T-helper 17 cell (primary cell): ENCODE results near the gene UNC5C. TPM values are rescaled to one million over a fixed set of nuclear protein-coding genes. Genes with fewer than 3 reads are reported as not detected.
"Not testable (repeated sequence)": the region's sequence is repeated elsewhere in the genome, so short reads cannot be mapped to it uniquely, and the experiment has no call there.

Experiments used
- ATAC-seq: fragments of 150-1000 bp; cut with Tn5 transposase; 2 replicates; pipeline ENCODE4 v1.10.0; 2021; ENCODE audit warnings: mild to moderate bottlenecking, moderate library complexity
- DNase-seq, 3 donors: peaks; one replicate each; pipeline versions ENCODE4 v3.0.0 to v3.0.0-alpha.2; 2020 to 2021
- H3K9me3 ChIP-seq: one replicate; pipeline ENCODE4 v1.7.0; 2013; ENCODE audit warnings: low read length, mild to moderate bottlenecking; ENCODE audit not compliant: control insufficient read depth, poor library complexity, severe bottlenecking
- H3K27ac Mint-ChIP-seq: one replicate; pipeline ENCODE4 v1.8.0; 2022; ENCODE audit warnings: mild to moderate bottlenecking, moderate library complexity, mixed read lengths
- H3K27me3 Mint-ChIP-seq: one replicate; pipeline ENCODE4 v1.8.0; 2022; ENCODE audit warnings: mixed read lengths
- H3K36me3 Mint-ChIP-seq: one replicate; pipeline ENCODE4 v1.8.0; 2022; ENCODE audit warnings: low read depth, mixed read lengths
- H3K4me1 Mint-ChIP-seq: one replicate; pipeline ENCODE4 v1.8.0; 2022; ENCODE audit warnings: mild to moderate bottlenecking, mixed read lengths
- H3K4me3 Mint-ChIP-seq: one replicate; pipeline ENCODE4 v1.8.0; 2022; ENCODE audit warnings: mild to moderate bottlenecking, moderate library complexity, mixed read lengths
- total RNA-seq, 4 donors: library from RNA in 2 of 4; stranded (reverse) in 2 of 4; gene quantifications; one replicate each; pipeline ENCODE4 v1.2.3 and lab custom pipeline; 2022 to 2026

The UNC5C gene
- total RNA-seq, 2 donors from 2014 or later = 0.18 TPM; not detected in 1

DNA sequence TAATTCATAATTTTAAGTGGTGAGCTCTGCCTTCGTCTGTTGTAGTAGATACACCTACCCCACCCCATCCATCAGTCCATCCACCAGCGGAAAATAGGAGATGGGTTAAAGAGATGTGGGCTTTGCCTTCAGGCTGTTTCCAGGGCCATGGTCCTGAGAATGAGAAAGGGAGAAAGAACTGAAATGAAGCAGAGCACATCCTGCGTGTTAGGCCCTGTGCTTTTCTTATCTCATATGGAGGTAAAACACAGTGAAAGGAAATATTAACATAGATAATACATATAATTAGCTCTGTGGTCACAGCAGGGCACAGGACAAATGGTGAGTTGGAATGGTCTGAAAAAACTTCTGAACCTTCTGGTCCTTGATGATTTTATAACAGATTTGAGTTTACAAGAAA is 397.5 kb downstream of the UNC5C start:
- Mint-ChIP-seq H3K27ac (no peak overlapping the region), H3K4me3 (no peak overlapping the region), H3K27me3 (peaks cover 5% of the 10 kb centered on the region), H3K4me1 (peaks cover 10% of the 10 kb centered on the region), H3K36me3 (no peaks in the 10 kb centered on the region)
- no peaks in the 10 kb centered on the region for H3K9me3 ChIP-seq
- DNase-seq = no peak
- no peak for ATAC-seq

DNA sequence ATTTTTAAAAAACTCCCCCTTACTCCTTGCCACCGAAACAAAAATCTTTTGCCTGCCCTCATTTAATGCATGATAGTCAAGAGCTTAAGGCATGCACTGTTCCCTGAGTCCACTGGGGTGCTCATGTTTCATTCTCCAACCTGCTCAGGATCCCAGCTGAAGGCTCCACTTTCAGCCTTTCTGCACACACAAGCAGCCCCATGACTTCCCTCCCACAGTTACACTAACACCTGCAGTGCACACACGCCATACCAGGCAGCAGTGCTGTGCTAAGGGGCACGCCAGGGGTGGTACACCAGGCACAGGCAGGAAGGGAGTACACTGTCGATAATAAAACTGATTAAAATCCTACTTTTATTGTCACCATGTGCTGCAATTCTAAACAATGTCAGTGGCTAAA is 405.8 kb downstream of the UNC5C start:
- Mint-ChIP-seq H3K4me3 (no peak overlapping the region), H3K4me1 (peaks cover 3% of the 10 kb centered on the region)

DNA sequence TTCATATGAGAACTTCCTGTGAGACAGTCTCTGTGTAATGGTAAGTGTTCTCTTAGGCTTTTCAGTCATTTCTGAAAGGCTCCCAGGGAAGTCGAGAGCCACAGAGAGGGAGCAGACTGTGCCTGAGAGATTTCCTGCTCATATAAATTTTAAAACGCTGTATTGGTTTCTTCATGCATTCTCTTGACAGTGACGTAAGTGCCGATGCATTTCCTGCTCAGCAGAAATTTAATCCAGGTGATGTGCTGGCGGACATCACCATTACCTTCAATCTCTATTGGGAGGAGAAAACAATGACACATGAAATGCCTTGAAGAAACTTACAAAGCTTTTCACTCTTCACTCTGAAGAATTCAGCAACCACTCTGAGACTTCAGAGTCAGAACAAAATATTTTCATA is 407.4 kb downstream of the UNC5C start:
- DNase-seq = no peak
- Mint-ChIP-seq H3K27ac (no peak overlapping the region), H3K4me3 (no peak overlapping the region), H3K27me3 (peaks cover 47% of the 10 kb centered on the region), H3K4me1 (peaks cover 3% of the 10 kb centered on the region), H3K36me3 (peaks cover 4% of the 10 kb centered on the region)
- H3K9me3 ChIP-seq = no peaks in the 10 kb centered on the region
- no peak for ATAC-seq

More for the DNA sequence above, 405.8 kb downstream of the UNC5C start:
- Mint-ChIP-seq H3K36me3 (peaks cover 4% of the 10 kb centered on the region), H3K27ac (no peak overlapping the region), H3K27me3 (peaks cover 51% of the 10 kb centered on the region)
- no peaks in the 10 kb centered on the region for H3K9me3 ChIP-seq
- ATAC-seq = no peak
- no peak for DNase-seq

DNA sequence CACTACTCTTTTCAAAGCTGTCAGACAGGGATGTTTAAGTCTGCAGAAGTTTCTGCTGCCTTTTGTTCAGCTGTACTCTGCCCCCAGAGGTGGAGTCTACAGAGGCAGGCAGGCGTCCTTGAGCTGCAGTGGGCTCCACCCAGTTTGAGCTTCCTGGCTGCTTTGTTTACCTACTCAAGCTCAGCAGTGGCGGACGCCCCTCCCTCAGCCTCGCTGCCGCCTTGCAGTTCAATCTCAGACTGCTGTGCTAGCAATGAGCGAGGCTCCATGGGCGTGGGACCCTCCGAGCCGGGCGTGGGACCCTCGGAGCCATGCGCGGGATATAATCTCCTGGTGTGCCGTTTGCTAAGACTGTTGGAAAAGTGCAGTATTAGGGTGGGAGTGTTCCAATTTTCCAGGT is 409.3 kb downstream of the UNC5C start:
- peaks cover 28% of the 10 kb centered on the region for H3K27me3 Mint-ChIP-seq
- not testable (repeated sequence) for ATAC-seq, DNase-seq

DNA sequence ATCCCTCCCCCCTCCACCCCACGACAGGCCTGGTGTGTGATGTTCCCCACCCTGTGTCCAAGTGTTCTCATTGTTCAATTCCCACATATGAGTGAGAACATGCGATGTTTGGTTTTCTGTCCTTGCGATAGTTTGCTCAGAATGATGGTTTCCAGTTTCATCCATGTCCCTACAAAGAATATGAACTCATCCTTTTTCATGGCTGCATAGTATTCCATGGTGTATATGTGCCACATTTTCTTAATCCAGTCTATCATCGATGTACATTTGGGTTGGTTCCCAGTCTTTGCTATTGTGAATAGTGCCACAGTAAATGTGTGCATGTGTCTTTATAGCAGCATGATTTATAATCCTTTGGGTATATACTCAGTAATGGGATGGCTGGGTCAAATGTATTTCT is 414.8 kb downstream of the UNC5C start:
- not testable (repeated sequence) for H3K4me3 Mint-ChIP-seq, ATAC-seq, H3K4me1 Mint-ChIP-seq, DNase-seq, H3K36me3 Mint-ChIP-seq, H3K27me3 Mint-ChIP-seq, H3K27ac Mint-ChIP-seq, H3K9me3 ChIP-seq

More for the DNA sequence above, 409.3 kb downstream of the UNC5C start:
- not testable (repeated sequence) for H3K9me3 ChIP-seq, H3K36me3 Mint-ChIP-seq, H3K4me1 Mint-ChIP-seq, H3K4me3 Mint-ChIP-seq, H3K27ac Mint-ChIP-seq

DNA sequence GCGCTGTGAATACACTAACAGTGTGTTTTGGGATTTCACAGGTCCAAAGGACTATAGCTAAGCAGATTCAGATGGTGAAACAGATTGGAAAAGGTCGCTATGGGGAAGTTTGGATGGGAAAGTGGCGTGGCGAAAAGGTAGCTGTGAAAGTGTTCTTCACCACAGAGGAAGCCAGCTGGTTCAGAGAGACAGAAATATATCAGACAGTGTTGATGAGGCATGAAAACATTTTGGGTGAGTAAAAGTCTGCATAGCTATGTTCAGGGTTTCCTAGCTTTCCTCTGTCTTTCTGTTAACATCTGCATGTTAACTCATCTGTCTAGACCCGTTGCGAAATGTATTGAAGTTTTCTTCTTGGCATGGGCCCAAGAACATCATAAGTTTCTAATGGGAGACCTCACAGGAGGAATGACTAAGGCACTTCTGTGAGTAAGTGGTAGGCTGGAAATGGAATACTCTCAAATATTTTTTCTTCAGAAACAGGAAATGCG is 418.9 kb downstream of the UNC5C start:
- H3K4me1 Mint-ChIP-seq = peaks cover 5% of the 10 kb centered on the region
- ATAC-seq (no peak), DNase-seq (no peak)
- peaks cover 10% of the 10 kb centered on the region for H3K27me3 Mint-ChIP-seq
- H3K27ac Mint-ChIP-seq = no peak overlapping the region
- no peaks in the 10 kb centered on the region for H3K9me3 ChIP-seq
- no peak overlapping the region for H3K4me3 Mint-ChIP-seq
- H3K36me3 Mint-ChIP-seq = peaks cover 2% of the 10 kb centered on the region

DNA sequence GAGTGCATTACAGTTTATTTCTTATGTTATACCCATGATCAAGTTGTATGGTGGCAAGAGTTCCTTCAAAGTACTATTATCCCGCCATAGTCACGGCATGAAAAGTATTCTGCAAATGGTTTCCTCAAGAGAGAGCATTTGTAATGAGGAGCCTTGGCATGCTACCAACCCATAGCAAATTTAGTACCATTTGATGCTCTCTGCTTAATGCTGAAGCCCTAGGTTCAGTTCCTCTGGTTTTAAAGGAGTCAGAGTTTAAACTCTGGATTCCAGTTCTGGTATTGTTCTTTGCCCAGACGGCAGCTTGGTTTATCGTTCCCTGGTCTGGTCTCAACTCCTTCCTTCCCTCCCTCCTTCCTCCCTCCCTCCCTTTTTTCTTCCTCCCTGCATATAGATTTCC is 419.7 kb downstream of the UNC5C start:
- H3K9me3 ChIP-seq = no peaks in the 10 kb centered on the region
- Mint-ChIP-seq H3K27ac (no peak overlapping the region), H3K36me3 (peaks cover 2% of the 10 kb centered on the region), H3K27me3 (peaks cover 10% of the 10 kb centered on the region), H3K4me3 (no peak overlapping the region), H3K4me1 (peaks cover 6% of the 10 kb centered on the region)
- ATAC-seq (no peak), DNase-seq (no peak)

DNA sequence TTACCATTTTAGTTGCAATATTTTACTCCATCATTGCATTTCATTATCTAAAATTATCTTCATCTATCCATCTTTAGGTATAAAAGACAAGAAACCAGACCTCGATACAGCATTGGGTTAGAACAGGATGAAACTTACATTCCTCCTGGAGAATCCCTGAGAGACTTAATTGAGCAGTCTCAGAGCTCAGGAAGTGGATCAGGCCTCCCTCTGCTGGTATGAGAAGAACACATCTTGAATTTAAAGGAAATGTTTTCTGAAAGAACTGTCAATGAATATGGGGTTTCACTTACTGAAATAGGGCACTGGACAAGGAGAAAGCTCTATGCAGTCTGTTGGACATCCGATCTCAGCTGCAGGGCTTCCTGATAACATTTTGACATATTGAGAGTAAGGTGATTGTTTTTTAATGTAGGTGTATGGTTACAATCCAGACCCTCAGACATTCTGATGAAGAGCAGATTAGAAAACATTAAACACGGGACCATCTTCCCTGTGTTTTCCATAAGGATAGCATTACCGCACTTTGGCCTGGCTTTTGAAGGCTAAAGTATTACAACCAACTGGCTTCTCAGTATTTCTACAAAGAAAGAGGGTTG is 423.8 kb downstream of the UNC5C start:
- DNase-seq (no peak), ATAC-seq (no peak)
- Mint-ChIP-seq H3K27ac (no peak overlapping the region), H3K27me3 (peaks cover 10% of the 10 kb centered on the region), H3K36me3 (peaks cover 2% of the 10 kb centered on the region), H3K4me1 (peaks cover 6% of the 10 kb centered on the region), H3K4me3 (no peak overlapping the region)
- H3K9me3 ChIP-seq = no peaks in the 10 kb centered on the region

DNA sequence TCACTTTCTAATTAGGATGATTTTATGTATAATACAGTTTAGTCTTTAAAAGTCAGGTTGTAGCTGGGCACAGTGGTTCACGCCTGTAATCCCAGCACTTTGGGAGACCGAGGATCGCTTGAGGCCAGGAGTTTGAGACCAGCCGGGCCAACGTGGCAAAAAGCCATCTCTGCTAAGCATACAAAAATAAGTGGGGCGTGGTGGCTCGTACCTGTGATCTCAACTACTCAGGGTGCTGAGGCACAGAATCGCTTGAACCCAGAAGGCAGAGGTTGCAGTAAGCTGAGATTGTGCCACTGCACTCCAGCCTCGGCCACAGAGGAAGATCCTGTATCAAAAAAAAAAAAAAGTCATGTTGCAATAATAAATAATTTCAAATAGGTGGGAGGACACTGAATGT is 426.8 kb downstream of the UNC5C start:
- ATAC-seq = no peak
- Mint-ChIP-seq H3K4me3 (no peak overlapping the region), H3K4me1 (peaks cover 6% of the 10 kb centered on the region)

DNA sequence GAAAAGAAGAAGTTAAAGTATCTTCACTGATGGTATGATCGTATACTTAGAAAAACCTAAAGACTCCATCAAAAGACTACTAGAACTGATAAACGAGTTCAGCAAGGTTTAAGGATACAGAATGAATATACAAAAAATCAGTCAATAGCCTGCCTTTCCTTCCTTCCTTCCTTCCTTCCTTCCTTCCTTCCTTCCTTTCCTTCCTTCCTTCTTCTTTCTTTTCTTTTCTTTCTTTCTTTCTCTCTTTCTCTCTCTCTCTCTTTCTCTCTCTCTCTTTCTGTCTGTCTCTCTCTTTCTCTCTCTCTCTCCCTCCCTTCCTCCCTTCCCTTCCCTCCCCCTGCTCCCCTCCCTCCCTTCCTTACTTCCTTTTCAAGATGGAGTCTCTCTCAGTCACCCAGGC is 428.3 kb downstream of the UNC5C start:
- no peaks in the 10 kb centered on the region for H3K9me3 ChIP-seq
- peaks cover 3% of the 10 kb centered on the region for H3K4me1 Mint-ChIP-seq
- H3K27ac Mint-ChIP-seq = no peak overlapping the region
- peaks cover 3% of the 10 kb centered on the region for H3K27me3 Mint-ChIP-seq
- no peak overlapping the region for H3K4me3 Mint-ChIP-seq
- ATAC-seq = no peak
- no peak for DNase-seq
- no peaks in the 10 kb centered on the region for H3K36me3 Mint-ChIP-seq

More for the DNA sequence above, 426.8 kb downstream of the UNC5C start:
- Mint-ChIP-seq H3K27me3 (peaks cover 10% of the 10 kb centered on the region), H3K36me3 (peaks cover 2% of the 10 kb centered on the region), H3K27ac (no peak overlapping the region)
- DNase-seq = no peak
- H3K9me3 ChIP-seq = no peaks in the 10 kb centered on the region

DNA sequence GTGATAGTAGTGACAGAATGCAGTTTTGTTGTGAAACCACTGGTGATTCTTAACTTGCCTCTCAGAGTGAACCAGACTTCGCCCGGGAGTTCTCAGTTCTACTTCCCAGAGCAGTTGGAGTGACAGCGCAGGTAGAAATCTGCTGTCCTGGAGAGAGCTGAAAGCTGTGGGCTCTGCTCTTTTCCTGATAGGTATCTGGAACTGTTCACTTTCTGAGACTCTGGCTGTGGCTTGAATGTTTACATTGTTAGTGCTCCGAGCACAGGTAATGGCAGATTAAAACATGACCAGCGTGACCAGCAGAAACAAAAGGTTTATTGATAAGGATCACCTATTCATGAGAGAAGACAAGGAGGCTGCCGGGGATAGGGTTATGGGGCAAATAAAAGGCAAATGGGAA is 430.3 kb downstream of the UNC5C start:
- Mint-ChIP-seq H3K27ac (no peak overlapping the region), H3K4me1 (peaks cover 3% of the 10 kb centered on the region)

DNA sequence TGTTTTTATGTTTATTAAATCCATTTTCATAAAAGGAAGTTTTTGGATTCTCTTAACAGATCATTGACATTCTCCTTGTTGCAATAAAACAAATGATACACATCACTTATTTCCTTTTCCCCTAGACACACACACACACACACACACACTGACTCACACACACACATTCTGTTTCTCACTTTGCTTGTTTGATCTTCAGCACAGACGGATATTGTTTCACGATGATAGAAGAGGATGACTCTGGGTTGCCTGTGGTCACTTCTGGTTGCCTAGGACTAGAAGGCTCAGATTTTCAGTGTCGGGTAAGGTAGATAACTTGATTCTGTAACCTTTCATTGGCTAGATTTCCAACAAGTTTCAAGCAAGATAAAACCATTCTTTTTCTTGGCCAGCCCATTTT is 434.3 kb downstream of the UNC5C start:
- H3K9me3 ChIP-seq = no peaks in the 10 kb centered on the region
- no peak for ATAC-seq
- Mint-ChIP-seq H3K27ac (no peak overlapping the region), H3K27me3 (peaks cover 6% of the 10 kb centered on the region), H3K4me3 (no peak overlapping the region), H3K36me3 (no peaks in the 10 kb centered on the region), H3K4me1 (peaks cover 3% of the 10 kb centered on the region)
- no peak for DNase-seq

More for the DNA sequence above, 430.3 kb downstream of the UNC5C start:
- Mint-ChIP-seq H3K4me3 (no peak overlapping the region), H3K36me3 (no peaks in the 10 kb centered on the region), H3K27me3 (peaks cover 6% of the 10 kb centered on the region)
- DNase-seq (no peak), ATAC-seq (no peak)
- no peaks in the 10 kb centered on the region for H3K9me3 ChIP-seq
